Measurements from ENCODE around the gene CD300LF. TPM values are rescaled to one million over a fixed set of nuclear protein-coding genes. Genes with fewer than 3 reads are reported as not detected.

CD300LF gene
- total RNA-seq, 1 donor from 2014 or later = not detected

GRCh38 chr17:74723891-74724290, 11.2 kb upstream of the CD300LF start:
- no peak for TF ChIP-seq CTCF (IDR thresholded peaks at IDR 0.05; ENCODE audit: partially characterized antibody, unreplicated experiment)
- no peak for DNase-seq
- Mint-ChIP-seq H3K27ac (ENCODE audit: unreplicated experiment) (no peak overlapping the region), H3K4me3 (ENCODE audit: unreplicated experiment) (no peak overlapping the region), H3K4me1 (ENCODE audit: low read depth, unreplicated experiment) (no peaks in the 10 kb centered on the region), H3K9me3 (ENCODE audit: unreplicated experiment) (no peaks in the 10 kb centered on the region), H3K27me3 (ENCODE audit: unreplicated experiment) (no peaks in the 10 kb centered on the region), H3K36me3 (ENCODE audit: unreplicated experiment) (no peaks in the 10 kb centered on the region)

- H3K4me3 Mint-ChIP-seq (ENCODE audit: unreplicated experiment) = no peak overlapping the region
- no peak overlapping the region for H3K27ac Mint-ChIP-seq (ENCODE audit: unreplicated experiment)
- no peaks in the 10 kb centered on the region for H3K9me3 Mint-ChIP-seq (ENCODE audit: unreplicated experiment)
- DNase-seq = no peak
- H3K27me3 Mint-ChIP-seq (ENCODE audit: unreplicated experiment) = no peaks in the 10 kb centered on the region
- no peaks in the 10 kb centered on the region for H3K36me3 Mint-ChIP-seq (ENCODE audit: unreplicated experiment)
- no peaks in the 10 kb centered on the region for H3K4me1 Mint-ChIP-seq (ENCODE audit: low read depth, unreplicated experiment)
- no peak for TF ChIP-seq CTCF (IDR thresholded peaks at IDR 0.05; ENCODE audit: partially characterized antibody, unreplicated experiment)
Measured at GRCh38 chr17:74722782-74723181, 10.1 kb upstream of the CD300LF start.

- H3K4me3 Mint-ChIP-seq (ENCODE audit: unreplicated experiment) = no peak overlapping the region
Measured at GRCh38 chr17:74720506-74720905, 7.8 kb upstream of the CD300LF start.

GRCh38 chr17:74715144-74715543, 2.4 kb upstream of the CD300LF start:
- Mint-ChIP-seq H3K36me3 (ENCODE audit: unreplicated experiment) (no peaks in the 10 kb centered on the region), H3K4me1 (ENCODE audit: low read depth, unreplicated experiment) (no peaks in the 10 kb centered on the region), H3K27me3 (ENCODE audit: unreplicated experiment) (no peaks in the 10 kb centered on the region), H3K4me3 (ENCODE audit: unreplicated experiment) (no peak overlapping the region), H3K9me3 (ENCODE audit: unreplicated experiment) (peaks cover 2% of the 10 kb centered on the region), H3K27ac (ENCODE audit: unreplicated experiment) (no peak overlapping the region)
- no peak for DNase-seq
- TF ChIP-seq CTCF (IDR thresholded peaks at IDR 0.05; ENCODE audit: partially characterized antibody, unreplicated experiment) = no peak

More at GRCh38 chr17:74720506-74720905, 7.8 kb upstream of the CD300LF start:
- Mint-ChIP-seq H3K9me3 (ENCODE audit: unreplicated experiment) (no peaks in the 10 kb centered on the region), H3K36me3 (ENCODE audit: unreplicated experiment) (no peaks in the 10 kb centered on the region), H3K4me1 (ENCODE audit: low read depth, unreplicated experiment) (no peaks in the 10 kb centered on the region), H3K27me3 (ENCODE audit: unreplicated experiment) (no peaks in the 10 kb centered on the region), H3K27ac (ENCODE audit: unreplicated experiment) (no peak overlapping the region)
- no peak for TF ChIP-seq CTCF (IDR thresholded peaks at IDR 0.05; ENCODE audit: partially characterized antibody, unreplicated experiment)
- no peak for DNase-seq

- Mint-ChIP-seq H3K27me3 (ENCODE audit: unreplicated experiment) (no peaks in the 10 kb centered on the region), H3K9me3 (ENCODE audit: unreplicated experiment) (peaks cover 2% of the 10 kb centered on the region), H3K4me1 (ENCODE audit: low read depth, unreplicated experiment) (no peaks in the 10 kb centered on the region), H3K36me3 (ENCODE audit: unreplicated experiment) (no peaks in the 10 kb centered on the region), H3K27ac (ENCODE audit: unreplicated experiment) (no peak overlapping the region), H3K4me3 (ENCODE audit: unreplicated experiment) (no peak overlapping the region)
- no peak for DNase-seq
- TF ChIP-seq CTCF (IDR thresholded peaks at IDR 0.05; ENCODE audit: partially characterized antibody, unreplicated experiment) = no peak
Measured at GRCh38 chr17:74713171-74713755, 540 bp upstream of the CD300LF start.
